Breast epithelium (tissue), 4 donors: Measurements from ENCODE around the gene RABL2A. TPM values are rescaled to one million over a fixed set of nuclear protein-coding genes. Genes with fewer than 3 reads are reported as not detected.
"Not testable (repeated sequence)": the region's sequence is repeated elsewhere in the genome, so short reads cannot be mapped to it uniquely, and the experiment has no call there.

ENCODE experiments used
- DNase-seq, 2 donors: peaks; one replicate each; pipeline ENCODE4 v3.0.0-alpha.2; 2019; ENCODE audit warnings: low spot score in 2 of 2
- H3K27ac ChIP-seq, 2 donors: fragments of 200-600 bp; sonication (generic) in 1 of 2; one replicate each; pipeline ENCODE4 v1.5.1; 2016 to 2019; ENCODE audit warnings: mild to moderate bottlenecking in 1 of 2
- H3K27me3 ChIP-seq, 2 donors: fragments of 200-600 bp; sonication (generic) in 1 of 2; one replicate each; pipeline versions ENCODE4 v1.5.1 to v1.6.0; 2017 to 2019; ENCODE audit warnings: control low read depth in 1 of 2, mild to moderate bottlenecking in 1 of 2
- H3K36me3 ChIP-seq: fragments of 200-600 bp; one replicate; pipeline ENCODE4 v1.5.1; 2019
- H3K4me1 ChIP-seq, 2 donors: fragments of 200-600 bp; sonication (generic); one replicate each; pipeline ENCODE4 v1.5.1; 2016 to 2019; ENCODE audit warnings: control low read depth in 1 of 2
- H3K4me3 ChIP-seq, 3 donors: fragments of 200-600 bp; sonication (generic); 1 replicate in 2 of 3; 2 replicates in 1 of 3; pipeline ENCODE4 v1.5.1; 2016 to 2019; ENCODE audit warnings: mild to moderate bottlenecking in 3 of 3, moderate library complexity in 2 of 3
- H3K9me3 ChIP-seq, 2 donors: fragments of 200-600 bp; sonication (generic) in 1 of 2; one replicate each; pipeline ENCODE4 v1.5.1; 2016 to 2019; ENCODE audit warnings: control low read depth in 1 of 2
- POLR2A ChIP-seq: fragments of 450-650 bp; IDR thresholded peaks from one replicate; pipeline ENCODE4 v1.6.1; 2016; ENCODE audit warnings: antibody characterized with exemption, mild to moderate bottlenecking, moderate library complexity
- POLR2AphosphoS5 ChIP-seq, 3 donors: sonication (generic); formaldehyde crosslinking; IDR thresholded peaks; one replicate each; pipeline ENCODE4 v1.6.1; 2017; ENCODE audit warnings: antibody characterized with exemption in 3 of 3
- intact Hi-C: fragments of 100-400 bp; cut with DNase I; formaldehyde crosslinking; loops from one replicate; pipeline ENCODE4 v1.15.1; 2023; ENCODE audit warnings: low total_unique reads
- total RNA-seq, 3 donors: library from RNA; depleted of rRNA; stranded (reverse); fragments of >200 nt; gene quantifications; one replicate each; pipeline ENCODE4 v1.1.0, GENCODE V29; 2016
- TF ChIP-seq, protein P1 (sequence below), 3 donors: fragments of 450-650 bp; IDR thresholded peaks; one replicate each; pipeline ENCODE4 v1.5.1; 2016 to 2017; ENCODE audit warnings: antibody characterized with exemption in 3 of 3, mild to moderate bottlenecking in 3 of 3, moderate library complexity in 3 of 3

Gene RABL2A
- total RNA-seq, 3 donors from 2014 or later, result 10.1 to 23.7 (median 14.7) TPM

DNA sequence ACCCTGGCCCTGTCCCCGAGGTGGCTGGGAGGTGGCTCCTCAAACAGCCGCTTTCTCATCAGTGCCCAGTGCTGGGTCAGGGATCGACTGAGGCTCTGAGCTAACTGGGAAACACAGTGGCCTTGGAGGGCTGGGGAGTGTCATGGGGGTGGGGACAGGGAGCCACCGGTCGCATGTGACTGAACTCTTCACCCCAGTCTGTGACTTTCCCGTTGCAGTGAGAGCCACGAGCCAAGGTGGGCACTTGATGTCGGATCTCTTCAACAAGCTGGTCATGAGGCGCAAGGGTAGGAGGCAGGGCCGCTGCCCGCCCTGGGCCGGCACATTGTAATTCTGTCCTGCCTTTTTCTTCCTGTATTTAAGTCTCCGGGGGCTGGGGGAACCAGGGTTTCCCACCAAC, 28.9 kb upstream of the RABL2A start:
- intact Hi-C loops, H3K4me3 ChIP-seq, H3K27ac ChIP-seq, H3K36me3 ChIP-seq, H3K4me1 ChIP-seq, H3K27me3 ChIP-seq, H3K9me3 ChIP-seq, DNase-seq: not testable (repeated sequence)

DNA sequence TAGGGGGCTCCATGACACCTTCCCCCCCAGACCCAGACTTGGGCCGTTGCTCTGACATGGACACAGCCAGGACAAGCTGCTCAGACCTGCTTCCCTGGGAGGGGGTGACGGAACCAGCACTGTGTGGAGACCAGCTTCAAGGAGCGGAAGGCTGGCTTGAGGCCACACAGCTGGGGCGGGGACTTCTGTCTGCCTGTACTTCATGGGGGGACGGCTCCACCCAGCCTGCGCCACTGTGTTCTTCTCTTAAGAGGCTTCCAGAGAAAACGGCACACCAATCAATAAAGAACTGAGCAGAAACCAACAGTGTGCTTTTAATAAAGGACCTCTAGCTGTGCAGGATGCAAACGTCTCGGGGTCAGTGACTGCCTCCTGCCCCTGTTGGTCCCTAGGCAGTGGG, 28.3 kb upstream of the RABL2A start:
- H3K27me3 ChIP-seq, H3K36me3 ChIP-seq, H3K9me3 ChIP-seq, intact Hi-C loops, H3K4me3 ChIP-seq, H3K4me1 ChIP-seq, DNase-seq, H3K27ac ChIP-seq: not testable (repeated sequence)

DNA sequence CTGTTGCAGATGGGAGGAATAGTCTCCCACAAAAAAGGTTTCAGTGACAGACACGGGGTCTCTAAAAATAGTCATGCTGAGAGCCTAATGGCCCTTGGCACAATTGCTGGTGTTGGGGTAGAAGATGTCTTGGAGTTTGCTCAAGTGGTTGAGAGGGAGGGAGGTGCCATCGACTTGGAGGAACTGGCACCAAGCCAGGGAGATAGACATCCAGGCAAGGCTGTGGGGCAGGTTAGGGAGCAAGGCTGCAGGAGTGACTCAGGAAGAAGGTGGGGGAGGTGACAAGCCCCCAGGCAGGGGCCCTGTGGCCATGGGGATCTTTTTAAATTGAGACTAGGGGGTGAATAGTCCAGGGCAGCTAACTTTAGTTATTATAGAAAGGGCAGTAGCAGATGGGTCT, 27.9 kb upstream of the RABL2A start:
- intact Hi-C loops, H3K27me3 ChIP-seq, H3K27ac ChIP-seq, H3K36me3 ChIP-seq, H3K4me3 ChIP-seq, H3K9me3 ChIP-seq, H3K4me1 ChIP-seq, DNase-seq: not testable (repeated sequence)

DNA sequence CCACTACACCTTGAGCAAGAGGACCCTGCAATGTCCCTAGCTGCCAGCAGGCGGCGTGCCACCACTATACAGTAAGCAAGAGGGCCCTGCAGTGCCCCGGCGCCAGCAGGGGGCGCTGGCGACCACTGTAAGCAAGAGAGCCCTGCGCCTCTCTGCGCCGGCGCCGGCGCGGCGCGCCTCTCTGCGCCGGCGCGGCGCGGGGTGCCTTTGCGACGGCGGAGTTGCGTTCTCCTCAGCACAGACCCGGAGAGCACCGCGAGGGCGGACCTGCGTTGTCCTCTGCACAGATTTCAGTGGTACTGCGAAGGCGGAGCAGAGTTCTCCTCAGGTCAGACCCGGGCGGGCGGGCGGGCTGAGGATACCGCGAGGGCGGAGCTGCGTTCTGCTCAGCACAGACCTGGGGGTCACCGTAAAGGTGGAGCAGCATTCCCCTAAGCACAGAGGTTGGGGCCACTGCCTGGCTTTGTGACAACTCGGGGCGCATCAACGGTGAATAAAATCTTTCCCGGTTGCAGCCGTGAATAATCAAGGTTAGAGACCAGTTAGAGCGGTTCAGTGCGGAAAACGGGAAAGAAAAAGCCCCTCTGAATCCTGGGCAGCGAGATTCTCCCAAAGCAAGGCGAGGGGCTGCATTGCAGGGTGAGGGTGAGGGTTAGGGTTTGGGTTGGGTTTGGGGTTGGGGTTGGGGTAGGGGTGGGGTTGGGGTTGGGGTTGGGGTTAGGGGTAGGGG, 24.9 kb upstream of the RABL2A start:
- H3K27me3 ChIP-seq, H3K27ac ChIP-seq, intact Hi-C loops, H3K4me1 ChIP-seq, DNase-seq, H3K4me3 ChIP-seq, H3K9me3 ChIP-seq, H3K36me3 ChIP-seq: not testable (repeated sequence)
- TF ChIP-seq, protein P1, sequence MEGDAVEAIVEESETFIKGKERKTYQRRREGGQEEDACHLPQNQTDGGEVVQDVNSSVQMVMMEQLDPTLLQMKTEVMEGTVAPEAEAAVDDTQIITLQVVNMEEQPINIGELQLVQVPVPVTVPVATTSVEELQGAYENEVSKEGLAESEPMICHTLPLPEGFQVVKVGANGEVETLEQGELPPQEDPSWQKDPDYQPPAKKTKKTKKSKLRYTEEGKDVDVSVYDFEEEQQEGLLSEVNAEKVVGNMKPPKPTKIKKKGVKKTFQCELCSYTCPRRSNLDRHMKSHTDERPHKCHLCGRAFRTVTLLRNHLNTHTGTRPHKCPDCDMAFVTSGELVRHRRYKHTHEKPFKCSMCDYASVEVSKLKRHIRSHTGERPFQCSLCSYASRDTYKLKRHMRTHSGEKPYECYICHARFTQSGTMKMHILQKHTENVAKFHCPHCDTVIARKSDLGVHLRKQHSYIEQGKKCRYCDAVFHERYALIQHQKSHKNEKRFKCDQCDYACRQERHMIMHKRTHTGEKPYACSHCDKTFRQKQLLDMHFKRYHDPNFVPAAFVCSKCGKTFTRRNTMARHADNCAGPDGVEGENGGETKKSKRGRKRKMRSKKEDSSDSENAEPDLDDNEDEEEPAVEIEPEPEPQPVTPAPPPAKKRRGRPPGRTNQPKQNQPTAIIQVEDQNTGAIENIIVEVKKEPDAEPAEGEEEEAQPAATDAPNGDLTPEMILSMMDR (IDR thresholded peaks at IDR 0.05), result peak in 1 of 3 donors; percentile 52

DNA sequence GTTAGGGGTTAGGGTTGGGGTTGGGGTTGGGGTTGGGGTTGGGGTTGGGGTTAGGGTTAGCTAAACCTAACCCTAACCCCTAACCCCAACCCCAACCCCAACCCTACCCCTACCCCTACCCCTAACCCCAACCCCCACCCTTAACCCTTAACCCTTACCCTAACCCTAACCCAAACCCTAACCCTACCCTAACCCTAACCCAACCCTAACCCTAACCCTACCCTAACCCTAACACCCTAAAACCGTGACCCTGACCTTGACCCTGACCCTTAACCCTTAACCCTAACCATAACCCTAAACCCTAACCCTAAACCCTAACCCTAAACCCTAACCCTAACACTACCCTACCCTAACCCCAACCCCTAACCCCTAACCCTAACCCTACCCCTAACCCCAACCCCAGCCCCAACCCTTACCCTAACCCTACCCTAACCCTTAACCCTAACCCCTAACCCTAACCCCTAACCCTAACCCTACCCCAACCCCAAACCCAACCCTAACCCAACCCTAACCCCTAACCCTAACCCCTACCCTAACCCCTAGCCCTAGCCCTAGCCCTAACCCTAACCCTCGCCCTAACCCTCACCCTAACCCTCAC, 24.1 kb upstream of the RABL2A start:
- no peak for DNase-seq
- no peaks in the 10 kb centered on the region for H3K9me3 ChIP-seq
- no peaks in the 10 kb centered on the region for H3K36me3 ChIP-seq
- H3K4me1 ChIP-seq, result no peaks in the 10 kb centered on the region
- peak overlapping the region; percentile 86 to 96 for H3K27ac ChIP-seq
- H3K27me3 ChIP-seq, result no peaks in the 10 kb centered on the region
- H3K4me3 ChIP-seq, result peak overlapping the region; percentile 46 to 79 (median 63)
- intact Hi-C loops, result no loop called here
- TF ChIP-seq POLR2AphosphoS5 (IDR thresholded peaks at IDR 0.05), result no peak
- TF ChIP-seq, protein P1 (IDR thresholded peaks at IDR 0.05), result no peak
- TF ChIP-seq POLR2A, result no peak

DNA sequence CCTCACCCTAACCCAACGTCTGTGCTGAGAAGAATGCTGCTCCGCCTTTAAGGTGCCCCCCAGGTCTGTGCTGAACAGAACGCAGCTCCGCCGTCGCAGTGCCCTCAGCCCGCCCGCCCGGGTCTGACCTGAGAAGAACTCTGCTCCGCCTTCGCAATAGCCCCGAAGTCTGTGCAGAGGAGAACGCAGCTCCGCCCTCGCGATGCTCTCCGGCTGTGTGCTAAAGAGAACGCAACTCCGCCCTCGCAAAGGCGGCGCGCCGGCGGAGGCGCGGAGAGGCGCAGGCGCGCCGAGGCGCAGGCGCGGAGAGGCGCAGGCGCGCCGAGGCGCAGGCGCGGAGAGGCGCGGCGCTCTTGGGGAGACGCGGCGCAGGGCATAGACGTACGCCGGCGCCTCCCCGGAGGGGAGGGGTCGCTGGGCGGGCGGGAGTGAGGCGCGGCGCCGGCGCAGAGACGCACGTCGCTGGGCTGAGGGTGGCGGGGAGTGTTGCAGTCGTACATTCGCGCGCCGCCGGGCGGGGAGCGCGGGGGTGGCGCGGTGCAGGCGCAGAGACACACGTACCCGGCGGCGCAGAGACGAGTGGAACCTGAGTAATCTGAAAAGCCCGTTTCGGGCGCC, 23.5 kb upstream of the RABL2A start:
- peak; percentile 75 to 88 for DNase-seq
- H3K4me1 ChIP-seq, H3K27me3 ChIP-seq, H3K36me3 ChIP-seq, intact Hi-C loops, H3K9me3 ChIP-seq: not testable (repeated sequence)
- Histone ChIP-seq H3K4me3 (peak overlapping the region; percentile 46 to 79 (median 63)), H3K27ac (peak overlapping the region; percentile 88 to 97)
- TF ChIP-seq POLR2AphosphoS5 (IDR thresholded peaks at IDR 0.05) (peak in 1 of 3 donors; percentile 17), POLR2A (peak; percentile 43)

DNA sequence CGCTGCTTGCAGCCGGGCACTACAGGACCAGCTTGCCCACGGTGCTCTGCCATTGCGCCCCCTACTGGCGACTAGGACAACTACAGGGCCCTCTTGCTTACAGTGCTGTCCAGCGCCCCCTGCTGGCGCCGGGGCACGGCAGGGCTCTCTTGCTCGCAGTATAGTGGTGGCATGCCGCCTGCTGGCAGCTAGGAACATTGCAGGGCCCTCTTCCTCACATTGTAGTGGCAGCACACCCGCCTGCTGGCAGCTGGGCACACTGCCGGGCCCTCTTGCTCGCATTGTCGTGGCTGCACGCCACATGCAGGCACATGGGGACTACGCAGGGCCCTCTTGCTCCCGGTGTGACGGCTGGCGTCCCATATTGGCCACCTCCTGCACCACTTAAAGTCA, 23.0 kb upstream of the RABL2A start:
- DNase-seq, result peak; percentile 89 to 94
- H3K27ac ChIP-seq, result peak overlapping the region; percentile 88 to 97
- H3K4me3 ChIP-seq, result peak overlapping the region; percentile 46 to 79 (median 63)

DNA sequence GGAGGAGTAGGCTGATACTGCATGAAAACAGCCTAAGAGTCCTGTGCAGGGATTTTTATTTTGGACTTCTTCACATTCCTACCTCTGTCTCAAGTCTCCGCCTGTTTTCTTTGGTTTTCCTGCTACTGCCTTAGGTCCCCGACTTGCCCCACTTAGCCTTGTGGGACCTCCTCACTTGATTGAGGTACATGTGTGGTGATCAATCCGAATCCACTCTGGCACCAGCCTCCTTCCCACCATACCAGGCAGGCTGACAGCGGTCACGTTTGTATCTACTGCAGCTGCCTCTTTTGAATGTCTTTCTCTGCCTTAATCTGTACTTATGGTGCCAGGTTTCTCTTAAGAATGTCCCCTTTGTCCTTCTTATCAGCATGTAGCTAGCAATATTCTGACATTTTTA, 22.4 kb upstream of the RABL2A start:
- H3K27me3 ChIP-seq, H3K36me3 ChIP-seq, intact Hi-C loops, H3K9me3 ChIP-seq, DNase-seq, H3K4me1 ChIP-seq: not testable (repeated sequence)
- H3K27ac ChIP-seq, result peak overlapping the region in 1 of 2 donors; percentile 97
- peak overlapping the region in 1 of 3 donors; percentile 63 for H3K4me3 ChIP-seq

More for the DNA sequence above, 23.0 kb upstream of the RABL2A start:
- TF ChIP-seq, protein P1 (IDR thresholded peaks at IDR 0.05), result peak; percentile 100
- TF ChIP-seq POLR2AphosphoS5 (IDR thresholded peaks at IDR 0.05) (peak; percentile 41 to 67 (median 67)), POLR2A (peak; percentile 39)
- H3K36me3 ChIP-seq, H3K27me3 ChIP-seq, H3K4me1 ChIP-seq, intact Hi-C loops, H3K9me3 ChIP-seq: not testable (repeated sequence)

DNA sequence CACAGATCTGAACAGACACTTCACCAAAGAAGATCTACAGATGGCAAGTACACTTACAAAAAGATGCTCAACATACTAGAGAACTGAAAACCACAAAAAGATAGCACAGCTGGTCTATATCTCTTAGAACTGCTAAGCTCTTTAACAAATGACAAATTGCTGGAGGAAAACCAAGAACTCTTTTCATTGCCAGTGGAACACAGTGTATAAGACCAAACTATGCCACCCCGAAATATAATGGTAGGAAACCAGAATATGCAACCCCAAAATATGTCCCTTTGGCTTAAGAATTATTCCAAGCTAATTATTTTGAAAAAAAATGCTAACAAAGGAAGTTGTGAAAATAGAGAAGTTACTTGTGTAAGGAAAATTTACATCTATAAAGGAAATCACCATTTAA, 21.0 kb upstream of the RABL2A start:
- intact Hi-C loops, H3K4me1 ChIP-seq, H3K36me3 ChIP-seq: not testable (repeated sequence)

DNA sequence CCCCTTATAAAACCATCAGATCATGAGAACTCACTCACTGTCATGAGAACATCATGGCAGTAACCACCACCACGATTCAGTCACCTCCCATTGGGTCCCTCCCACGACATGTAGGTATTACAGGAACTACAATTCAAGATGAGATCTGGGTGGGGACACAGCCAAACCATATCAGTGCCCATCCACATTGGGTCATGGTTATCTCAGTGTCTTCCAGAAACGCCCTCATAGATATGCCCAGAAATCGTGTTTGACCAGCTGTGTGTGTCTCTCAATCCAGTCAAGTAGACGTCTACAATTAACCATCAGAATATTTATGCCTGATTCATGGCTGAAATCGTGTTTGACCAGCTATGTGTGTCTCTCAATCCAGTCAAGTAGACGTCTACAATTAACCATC, 17.2 kb upstream of the RABL2A start:
- H3K9me3 ChIP-seq, intact Hi-C loops, H3K36me3 ChIP-seq, H3K27me3 ChIP-seq, H3K4me1 ChIP-seq, H3K4me3 ChIP-seq, H3K27ac ChIP-seq, DNase-seq: not testable (repeated sequence)

More for the DNA sequence above, 21.0 kb upstream of the RABL2A start:
- H3K27me3 ChIP-seq, H3K9me3 ChIP-seq, H3K4me3 ChIP-seq, DNase-seq, H3K27ac ChIP-seq: not testable (repeated sequence)
